GM12801 (cell line): Measurements from ENCODE around the gene PITX3.

ENCODE experiments used
- CTCF ChIP-seq: IDR thresholded peaks from one replicate; pipeline ENCODE4 v1.5.1; 2011; ENCODE audit warnings: control low read depth; ENCODE audit not compliant: insufficient read length; ENCODE audit errors: extremely low read depth

Gene PITX3

DNA sequence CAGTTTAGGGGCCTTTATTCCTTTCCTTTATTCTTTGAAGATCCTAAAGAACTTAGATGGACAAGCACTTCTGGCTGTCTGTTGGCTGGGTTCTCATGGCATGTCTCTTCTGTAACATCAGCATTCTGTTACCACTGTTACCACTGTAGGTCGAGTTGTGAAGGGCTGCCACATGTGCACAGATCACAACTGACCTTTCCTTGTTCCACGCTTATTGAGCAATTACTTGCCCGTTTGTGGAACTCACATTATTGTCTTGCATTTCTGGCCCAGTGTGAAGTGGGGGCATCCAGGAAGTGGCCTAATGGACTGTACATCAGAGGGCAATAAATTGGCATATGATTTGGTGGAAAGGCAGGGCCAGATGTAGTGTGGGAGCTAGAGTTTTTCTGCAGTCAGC, 27.7 kb upstream of the PITX3 start:
- no peak for TF ChIP-seq CTCF

DNA sequence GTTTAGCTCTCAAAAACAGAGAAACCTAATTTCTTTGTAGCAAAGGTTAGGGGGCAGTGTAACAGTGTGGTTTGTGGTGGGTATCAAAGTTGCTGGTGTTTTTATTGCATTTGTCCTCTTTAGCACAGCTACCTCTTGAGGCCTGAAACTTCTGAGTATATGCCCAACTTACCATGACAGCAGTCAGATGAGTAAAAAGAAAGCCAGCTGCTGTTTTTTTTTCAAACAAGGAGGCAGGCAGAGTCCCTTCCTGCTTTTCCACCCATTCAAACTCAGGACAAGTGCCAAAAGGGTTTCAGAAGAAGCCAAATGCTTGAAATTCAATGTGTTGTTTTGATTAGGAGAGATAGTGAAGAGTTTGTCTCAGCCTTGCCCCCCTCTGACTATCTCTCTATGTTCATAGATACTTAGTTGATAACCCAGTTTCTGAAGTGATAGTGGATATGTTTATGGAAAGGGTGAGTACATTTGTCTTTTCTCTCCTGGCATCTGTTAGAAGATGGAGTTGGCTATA, 27.1 kb upstream of the PITX3 start:
- TF ChIP-seq CTCF, result no peak

DNA sequence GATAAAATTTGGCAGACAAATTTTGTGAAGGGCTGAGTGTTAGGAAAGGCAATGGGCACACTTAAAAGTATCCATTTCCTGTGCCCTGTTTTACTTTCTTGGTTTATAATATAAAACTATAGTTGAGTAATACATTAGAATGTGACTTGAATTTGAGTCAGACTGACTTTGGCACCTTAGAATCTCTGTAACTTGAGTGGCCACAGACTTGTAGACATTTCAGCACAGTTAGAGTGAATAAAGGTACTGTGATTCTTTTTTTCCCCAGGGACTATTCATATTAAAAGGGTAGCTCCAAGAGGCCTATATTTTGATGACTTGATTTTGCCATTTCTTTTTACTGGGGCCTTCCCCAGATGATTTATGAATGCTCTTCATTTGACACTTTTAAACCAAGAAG, 26.4 kb upstream of the PITX3 start:
- no peak for TF ChIP-seq CTCF

DNA sequence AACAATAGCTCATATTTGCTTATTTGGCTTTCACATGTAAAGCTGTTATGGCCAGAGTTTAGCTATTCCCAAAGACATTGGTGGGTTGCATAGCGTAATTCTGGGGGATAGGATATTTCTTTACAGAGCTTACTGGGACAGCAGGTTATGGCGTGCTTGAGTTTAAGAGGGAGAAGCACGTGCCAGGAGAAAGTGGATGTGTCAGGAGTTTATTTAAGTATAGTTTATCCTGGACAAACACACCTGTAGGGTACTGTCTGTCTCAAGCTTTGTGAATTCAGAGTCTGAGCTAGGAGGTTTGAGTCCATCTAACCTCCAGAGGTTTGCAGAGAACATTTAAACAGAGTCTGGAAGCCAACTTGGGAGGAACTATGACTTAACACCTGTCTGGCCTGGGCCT, 25.4 kb upstream of the PITX3 start:
- no peak for TF ChIP-seq CTCF

DNA sequence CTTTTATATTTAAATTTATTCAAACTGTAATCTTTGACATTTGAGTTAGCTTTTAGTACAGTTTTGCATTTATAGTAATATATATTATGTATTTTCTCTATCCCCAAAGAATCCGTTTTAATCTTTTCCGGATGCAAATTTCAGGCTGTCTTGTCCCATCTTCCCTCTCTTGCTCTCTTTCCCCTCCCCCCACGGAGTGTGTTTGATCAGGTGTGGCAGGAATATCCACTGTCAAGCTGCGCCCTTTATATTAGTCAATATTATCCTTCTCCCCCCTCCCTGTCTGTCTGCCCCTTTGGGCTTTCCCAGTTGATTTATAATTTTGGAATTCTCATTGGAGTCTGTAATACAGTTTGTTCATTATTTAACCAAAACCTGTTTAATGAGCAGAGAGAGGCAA, 23.1 kb upstream of the PITX3 start:
- no peak for TF ChIP-seq CTCF

- TF ChIP-seq CTCF, result no peak
Measured at GRCh38 chr10:102262744-102263370, 21.5 kb upstream of the PITX3 start.

- TF ChIP-seq CTCF, result no peak
Measured at GRCh38 chr10:102261842-102262241, 20.5 kb upstream of the PITX3 start.
